HepG2 (cell line): ENCODE results near the gene TRDMT1. TPM values are rescaled to one million over a fixed set of nuclear protein-coding genes. Genes with fewer than 3 reads are reported as not detected.

Experiments
- ATAC-seq: fragments of 200-7000 bp; cut with Tn5 transposase; 3 replicates; pipeline ENCODE4 v1.9.1; 2020; ENCODE audit warnings: mild to moderate bottlenecking, moderate library complexity
- BruUV-seq: library from RNA; stranded (reverse); fragments of 400-500 nt; replicated peaks from 2 replicates; lab custom pipeline; 2021; lab: Mats Ljungman, UMichigan
- CTCF ChIA-PET: fragments of 300-600 bp; formaldehyde crosslinking; extraction: SDS; loops from one replicate; lab custom pipeline; 2021; ENCODE audit warnings: low total read pairs, inconsistent platforms, low intra/inter-chr PET ratio; lab: Yijun Ruan, JAX
- POLR2A ChIA-PET: fragments of 350-600 bp; sonication (Branson Sonifier 250); formaldehyde crosslinking; loops from one replicate; lab custom pipeline; 2020; ENCODE audit warnings: antibody characterized with exemption, inconsistent platforms; lab: Yijun Ruan, JAX
- DNase-seq: peaks from one replicate; pipeline ENCODE4 v3.0.0-alpha.2; 2015; ENCODE audit warnings: low spot score
- FAIRE-seq: peaks from 3 replicates; lab custom pipeline; 2011; peaks lifted over from hg19 to GRCh38; lab: Jason Lieb, UNC
- H2AFZ ChIP-seq: one replicate; pipeline ENCODE4 v1.6.1; 2011; ENCODE audit warnings: low read length, inconsistent platforms
- H3K27ac ChIP-seq: fragments of 300-600 bp; 3 replicates; pipeline ENCODE4 v1.8.0; 2011; ENCODE audit warnings: mixed run types, mild to moderate bottlenecking, mixed read lengths, low read length, inconsistent platforms; ENCODE audit not compliant: insufficient read depth; ENCODE audit errors: extremely low read length
- H3K27me3 ChIP-seq, 2 experiments: fragments of 200-600 bp in 1 of 2; 2 replicates in 1 of 2; 3 replicates in 1 of 2; pipeline versions ENCODE4 v1.6.0 to v1.8.0; 2011; ENCODE audit warnings: low read length in 2 of 2, mild to moderate bottlenecking in 2 of 2, moderate library complexity in 2 of 2, inconsistent platforms in 1 of 2; ENCODE audit not compliant: insufficient read depth in 2 of 2, control insufficient read depth in 1 of 2
- H3K36me3 ChIP-seq, 2 experiments: fragments of 200-600 bp in 1 of 2; replicated peaks in 1 of 2; 2 replicates in 1 of 2; 3 replicates in 1 of 2; pipeline versions ENCODE4 v1.5.1 to v1.8.0; 2011; ENCODE audit warnings: low read length in 2 of 2, inconsistent platforms in 1 of 2; ENCODE audit not compliant: insufficient read depth in 2 of 2, control insufficient read depth in 1 of 2
- H3K4me1 ChIP-seq: 2 replicates; pipeline ENCODE4 v1.5.1; 2012; ENCODE audit warnings: low read length, inconsistent platforms; ENCODE audit not compliant: insufficient read depth
- H3K4me2 ChIP-seq: 2 replicates; pipeline ENCODE4 v1.6.0; 2011; ENCODE audit warnings: low read depth, low read length, inconsistent platforms
- H3K4me3 ChIP-seq, 3 experiments: fragments of 200-600 bp in 1 of 3; sonication (generic), shearing (Covaris generic) in 1 of 3; replicated peaks in 1 of 3; 2 replicates each; pipeline ENCODE4 v1.5.1; 2011 to 2016; ENCODE audit warnings: low read length in 3 of 3, inconsistent platforms in 2 of 3, low read depth in 2 of 3, mild to moderate bottlenecking in 2 of 3, control low read depth in 1 of 3, mixed read lengths in 1 of 3; ENCODE audit not compliant: insufficient read depth in 1 of 3
- H3K79me2 ChIP-seq: one replicate; pipeline ENCODE4 v1.6.1; 2011; ENCODE audit warnings: low read length, inconsistent platforms; ENCODE audit not compliant: insufficient read depth
- H3K9ac ChIP-seq: 2 replicates; pipeline ENCODE4 v1.6.0; 2011; ENCODE audit warnings: mild to moderate bottlenecking, low read depth, low read length, inconsistent platforms; ENCODE audit not compliant: insufficient read depth
- H3K9me3 ChIP-seq: 2 replicates; pipeline ENCODE4 v1.5.1; 2012; ENCODE audit warnings: mild to moderate bottlenecking, low read length
- H4K20me1 ChIP-seq: 2 replicates; pipeline ENCODE4 v1.6.0; 2011; ENCODE audit warnings: inconsistent platforms, mild to moderate bottlenecking, low read length, moderate library complexity; ENCODE audit not compliant: insufficient read depth
- AKNA ChIP-seq: sonication (generic); formaldehyde crosslinking; IDR thresholded peaks from 2 replicates; pipeline ENCODE4 v1.4.0; 2020; ENCODE audit warnings: missing genetic modification reagents, borderline replicate concordance
- KIAA2018 ChIP-seq: sonication (generic); formaldehyde crosslinking; IDR thresholded peaks from 2 replicates; pipeline ENCODE4 v1.5.0; 2020; ENCODE audit warnings: mild to moderate bottlenecking, missing genetic modification reagents, borderline replicate concordance
- PRDM4 ChIP-seq: sonication (generic); formaldehyde crosslinking; IDR thresholded peaks from 2 replicates; pipeline ENCODE4 v1.9.0; 2021; ENCODE audit warnings: missing genetic modification reagents, borderline replicate concordance
- RARA ChIP-seq: IDR thresholded peaks from 2 replicates; pipeline ENCODE4 v1.6.1; 2016; ENCODE audit warnings: missing genetic modification reagents, missing compliant biosample characterization
- SP1 ChIP-seq, 2 experiments: fragments of 450-650 bp in 1 of 2; sonication (generic) in 1 of 2; formaldehyde crosslinking in 1 of 2; IDR thresholded peaks; 2 replicates each; pipeline versions ENCODE4 v1.4.0 to v1.6.1; 2016 to 2020; ENCODE audit warnings: missing genetic modification reagents in 1 of 2
- ZNF468 ChIP-seq: sonication (generic); formaldehyde crosslinking; IDR thresholded peaks from 2 replicates; pipeline ENCODE4 v1.8.0; 2022; ENCODE audit warnings: mild to moderate bottlenecking, moderate library complexity, missing genetic modification reagents
- ZNF484 ChIP-seq: sonication (generic); formaldehyde crosslinking; IDR thresholded peaks from 2 replicates; pipeline ENCODE4 v1.5.1; 2020; ENCODE audit warnings: mild to moderate bottlenecking, low read depth, missing genetic modification reagents, borderline replicate concordance
- ZNF616 ChIP-seq: sonication (generic); formaldehyde crosslinking; IDR thresholded peaks from 2 replicates; pipeline ENCODE4 v1.5.0; 2020; ENCODE audit warnings: low read depth, mild to moderate bottlenecking, missing genetic modification reagents
- WGBS: methylation state at CpG from one replicate; pipeline ENCODE4 v1.1.6; 2017; ENCODE audit warnings: low lambda C conversion rate; 5-methylcytosine and 5-hydroxymethylcytosine counted together
- in situ Hi-C: cut with HindIII; loops from 2 replicates; pipeline ENCODE4 v1.10.0; 2017; ENCODE audit warnings: low pct_unique_long_range_greater_than_20kb; ENCODE audit not compliant: extremely low pct_ligation_motif_present
- intact Hi-C: fragments of 100-400 bp; cut with micrococcal nuclease; formaldehyde crosslinking; loops from one replicate; pipeline ENCODE4 v1.10.0; 2022; ENCODE audit not compliant: unreplicated experiment
- polyA plus RNA-seq, 8 experiments: library from polyadenylated mRNA; depleted of rRNA in 3 of 8; stranded (reverse) in 7 of 8; unstranded in 1 of 8; fragments of >200 nt; fragmentation: Illumina TruSeq in 4 of 8; extraction: Trizol in 4 of 8; gene quantifications; 2 replicates each; pipeline versions ENCODE4 v1.2.1 to v1.2.3, GENCODE V29; 2011 to 2016; ENCODE audit warnings: low read depth in 4 of 8, missing spikeins in 1 of 8, mixed read lengths in 1 of 8; ENCODE audit not compliant: insufficient read depth in 1 of 8
- total RNA-seq, 5 experiments: library from RNA; depleted of rRNA; stranded (reverse); fragments of >200 nt; fragmentation: Illumina TruSeq; extraction: Trizol; gene quantifications; 2 replicates each; pipeline ENCODE4 v1.2.3, GENCODE V29; 2016; ENCODE audit warnings: low read depth in 1 of 5

Gene TRDMT1
- total and polyA plus RNA-seq, 2 of the 13 experiments (the other 11 are each of a cell fraction or from before 2014, with no cell fraction given): 2.0 to 3.0 TPM

- H4K20me1 ChIP-seq: no peaks in the 10 kb centered on the region
- no peak for TF ChIP-seq KIAA2018 (CRISPR knock-in tag)
- TF ChIP-seq ZNF468 (CRISPR knock-in tag): no peak
- no peak for TF ChIP-seq RARA (CRISPR knock-in tag)
- TF ChIP-seq AKNA (CRISPR knock-in tag): no peak
- no peak for TF ChIP-seq SP1 (IDR thresholded peaks at IDR 0.05)
- no peak for TF ChIP-seq SP1 (CRISPR knock-in tag; IDR thresholded peaks at IDR 0.05)
- no peak for TF ChIP-seq ZNF616
- TF ChIP-seq PRDM4 (CRISPR knock-in tag): no peak
- TF ChIP-seq ZNF484 (CRISPR knock-in tag): no peak
- TF ChIP-seq, all 625 proteins: peak for 0
- 56% methylated on average over 4 of the region's 4 CpGs for WGBS
- FAIRE-seq (no peak), ATAC-seq (no peak), DNase-seq (no peak)
- H3K4me1 ChIP-seq: peaks cover under 1% of the 10 kb centered on the region; the same call in 1 of the 2 replicates
- no peak overlapping the region for H3K4me3 ChIP-seq
- no peak overlapping the region for H2AFZ ChIP-seq
- H3K9ac ChIP-seq: no peak overlapping the region
- H3K36me3 ChIP-seq: no peaks in the 10 kb centered on the region
- H3K27me3 ChIP-seq: no peaks in the 10 kb centered on the region
- ChIA-PET POLR2A (no interaction called here), CTCF (no interaction called here)
- H3K27ac ChIP-seq: no peak overlapping the region
- intact Hi-C loops: no loop called here
- BruUV-seq: no TSS peak
- in situ Hi-C loops: no loop called here
- H3K4me2 ChIP-seq: no peak overlapping the region
- H3K79me2 ChIP-seq: no peaks in the 10 kb centered on the region
- H3K9me3 ChIP-seq: no peaks in the 10 kb centered on the region
Measured at GRCh38 chr10:17113346-17113745, 88.1 kb downstream of the TRDMT1 start.
